GM12874 (cell line): ENCODE data around the gene HMX1.

Source experiments
- TF ChIP-seq, protein P1 (sequence below): IDR thresholded peaks from 2 replicates; pipeline ENCODE4 v1.5.1; 2011; ENCODE audit warnings: low read depth, mild to moderate bottlenecking, control low read depth, low read length, moderate library complexity; ENCODE audit not compliant: insufficient read depth

The HMX1 gene

DNA sequence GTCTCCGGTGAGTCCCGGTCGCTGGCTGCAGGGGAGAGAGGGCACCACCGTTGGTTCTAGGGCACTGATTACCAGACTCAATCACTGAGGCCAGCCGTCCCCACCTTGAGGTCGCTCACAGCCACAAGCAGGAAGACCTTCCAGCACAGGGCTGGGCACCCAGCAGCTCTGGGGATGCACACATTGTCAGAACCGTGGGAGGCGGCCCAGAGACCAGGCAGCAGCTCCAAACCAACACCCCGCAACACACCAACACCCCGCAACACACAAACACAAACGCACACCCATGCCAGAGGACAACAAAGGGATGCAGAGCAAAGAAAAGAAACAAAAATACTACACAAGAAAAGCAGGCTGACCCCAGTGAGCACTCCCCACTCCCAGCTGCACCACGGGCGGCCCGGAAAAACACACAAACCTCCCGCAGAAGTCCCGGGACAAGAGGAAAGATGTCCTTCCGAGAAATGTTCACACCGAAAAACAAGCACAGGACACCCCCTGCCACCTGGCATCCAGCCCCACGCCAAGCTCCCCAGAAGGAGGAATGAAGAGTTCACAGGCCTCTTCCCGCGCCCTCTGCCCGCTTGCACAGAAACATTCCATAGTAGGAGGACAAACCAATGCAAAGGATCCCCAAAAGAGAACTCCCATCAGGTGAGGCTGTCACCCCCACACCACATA, 3.2 kb downstream of the HMX1 start:
- TF ChIP-seq, protein P1, sequence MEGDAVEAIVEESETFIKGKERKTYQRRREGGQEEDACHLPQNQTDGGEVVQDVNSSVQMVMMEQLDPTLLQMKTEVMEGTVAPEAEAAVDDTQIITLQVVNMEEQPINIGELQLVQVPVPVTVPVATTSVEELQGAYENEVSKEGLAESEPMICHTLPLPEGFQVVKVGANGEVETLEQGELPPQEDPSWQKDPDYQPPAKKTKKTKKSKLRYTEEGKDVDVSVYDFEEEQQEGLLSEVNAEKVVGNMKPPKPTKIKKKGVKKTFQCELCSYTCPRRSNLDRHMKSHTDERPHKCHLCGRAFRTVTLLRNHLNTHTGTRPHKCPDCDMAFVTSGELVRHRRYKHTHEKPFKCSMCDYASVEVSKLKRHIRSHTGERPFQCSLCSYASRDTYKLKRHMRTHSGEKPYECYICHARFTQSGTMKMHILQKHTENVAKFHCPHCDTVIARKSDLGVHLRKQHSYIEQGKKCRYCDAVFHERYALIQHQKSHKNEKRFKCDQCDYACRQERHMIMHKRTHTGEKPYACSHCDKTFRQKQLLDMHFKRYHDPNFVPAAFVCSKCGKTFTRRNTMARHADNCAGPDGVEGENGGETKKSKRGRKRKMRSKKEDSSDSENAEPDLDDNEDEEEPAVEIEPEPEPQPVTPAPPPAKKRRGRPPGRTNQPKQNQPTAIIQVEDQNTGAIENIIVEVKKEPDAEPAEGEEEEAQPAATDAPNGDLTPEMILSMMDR, result no peak

DNA sequence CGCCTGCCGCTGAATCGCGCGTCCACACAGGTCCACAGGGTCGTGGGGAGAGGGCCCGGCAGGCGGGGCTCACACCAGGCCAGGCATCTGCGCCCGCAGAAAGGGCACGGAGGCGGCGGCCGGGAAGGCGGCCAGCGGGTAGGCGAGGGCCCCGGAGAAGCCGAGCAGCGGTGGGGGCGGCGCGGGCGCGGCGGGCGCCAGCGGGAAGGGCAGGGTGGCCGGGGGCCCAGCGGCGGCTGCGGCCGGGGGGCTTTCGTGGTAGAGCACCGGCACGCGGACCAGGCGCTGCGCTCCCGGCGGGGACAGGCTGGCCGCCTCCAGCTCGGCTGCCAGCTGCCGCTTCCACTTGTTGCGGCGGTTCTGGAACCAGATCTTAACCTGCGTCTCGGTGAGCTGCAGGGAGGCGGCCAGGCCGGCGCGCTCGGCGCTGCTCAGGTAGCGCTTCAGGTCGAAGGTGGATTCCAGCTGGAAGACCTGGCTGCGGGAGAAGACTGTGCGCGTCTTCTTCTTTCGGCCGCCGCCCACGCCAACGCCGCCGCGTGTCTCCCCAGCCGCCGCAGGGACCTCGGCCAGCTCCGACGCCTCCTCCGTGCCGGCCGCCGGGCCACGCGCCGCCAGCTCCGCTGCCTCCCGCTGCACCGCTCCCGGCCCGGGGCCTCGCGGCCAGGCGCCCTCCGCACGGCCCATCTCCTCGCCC, 3.9 kb downstream of the HMX1 start:
- TF ChIP-seq, protein P1, result no peak

DNA sequence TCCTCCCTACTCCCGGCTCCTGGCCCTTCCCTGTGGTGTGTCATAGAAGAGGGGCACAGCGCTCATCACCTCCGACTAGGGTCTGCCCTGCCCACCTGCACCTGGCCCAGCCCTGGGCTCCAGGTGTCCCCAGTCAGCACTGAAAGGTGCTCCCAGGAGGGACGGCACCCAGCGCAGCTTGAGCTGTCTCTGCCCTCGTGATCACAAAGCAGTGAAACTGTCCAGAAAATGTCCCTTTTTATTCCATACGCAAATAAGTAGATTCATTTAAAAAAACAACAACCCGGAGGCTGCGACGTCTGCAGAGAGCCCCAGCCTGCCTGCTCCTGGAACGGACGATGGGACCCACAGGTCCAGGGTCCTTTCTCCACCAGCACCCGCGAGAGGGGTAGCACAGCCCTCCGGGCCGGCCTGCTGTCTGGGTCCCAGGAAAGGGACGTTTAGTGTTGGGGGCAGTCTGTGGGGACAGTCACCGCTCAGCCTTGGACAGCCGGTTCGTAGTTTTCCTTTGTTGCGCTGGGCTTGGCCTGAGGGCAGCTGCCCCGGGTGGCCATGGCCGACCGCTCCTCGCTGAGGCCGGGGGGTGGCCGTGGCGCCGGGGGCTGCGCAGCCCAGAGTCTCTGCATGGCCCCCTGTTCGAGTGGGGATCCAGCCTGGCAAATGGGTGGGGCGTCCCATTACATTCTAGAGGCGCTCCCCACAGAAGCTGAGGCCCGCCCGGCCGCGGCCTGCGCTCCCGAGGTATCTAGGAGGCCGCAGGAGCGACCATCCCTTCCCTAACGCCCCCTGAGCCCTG, 4.6 kb downstream of the HMX1 start:
- TF ChIP-seq, protein P1, result no peak

DNA sequence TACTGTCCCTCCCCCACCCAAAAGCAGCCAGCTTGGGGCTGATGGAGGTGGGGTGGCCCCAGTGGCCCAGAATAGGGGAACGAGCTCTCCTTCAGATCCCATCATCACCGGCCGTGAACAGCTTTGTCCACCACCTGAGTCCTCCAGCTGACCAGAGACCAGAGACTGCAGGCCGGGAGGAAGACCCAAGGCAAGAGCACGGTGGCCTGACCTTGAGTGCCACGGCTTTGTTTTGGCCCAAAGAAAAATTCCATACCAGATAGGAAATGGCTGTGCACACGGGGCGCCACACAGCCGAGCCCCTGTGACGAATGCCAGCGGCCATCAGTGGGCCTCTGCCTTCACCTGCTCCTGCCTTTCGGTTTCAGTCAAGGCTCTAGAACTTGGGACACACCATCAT, 5.2 kb downstream of the HMX1 start:
- TF ChIP-seq, protein P1, result no peak

DNA sequence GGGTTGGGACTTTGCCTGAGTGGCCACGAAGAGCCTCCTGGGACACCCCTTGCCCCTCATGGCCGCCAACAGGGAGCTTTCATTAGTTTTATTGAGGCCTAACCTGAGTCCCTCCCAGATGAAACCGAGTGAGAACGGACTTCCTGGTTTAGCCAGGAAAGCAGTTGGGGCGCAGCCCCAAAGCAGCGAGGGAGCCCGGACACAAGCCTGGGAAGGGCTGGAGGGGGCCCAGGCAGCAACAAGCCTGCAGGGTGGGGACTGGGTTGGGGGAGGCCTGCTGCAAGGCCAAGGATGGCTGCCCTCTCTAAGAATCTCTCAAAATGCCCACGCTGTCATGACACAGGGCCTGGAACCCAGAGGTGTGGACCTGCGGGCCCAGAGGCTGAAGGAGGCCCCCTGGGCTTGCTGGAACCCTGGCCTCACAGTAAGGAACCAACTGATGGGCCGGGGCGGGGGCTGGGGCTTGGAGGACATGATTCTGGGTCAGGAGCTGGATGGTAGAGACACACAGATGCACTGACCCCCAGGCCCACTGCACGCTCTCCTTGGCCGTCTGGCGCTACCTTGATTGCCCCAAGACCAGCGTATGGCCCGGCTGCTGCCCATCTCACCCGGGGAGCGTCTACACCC, 5.8 kb downstream of the HMX1 start:
- TF ChIP-seq, protein P1, result no peak

DNA sequence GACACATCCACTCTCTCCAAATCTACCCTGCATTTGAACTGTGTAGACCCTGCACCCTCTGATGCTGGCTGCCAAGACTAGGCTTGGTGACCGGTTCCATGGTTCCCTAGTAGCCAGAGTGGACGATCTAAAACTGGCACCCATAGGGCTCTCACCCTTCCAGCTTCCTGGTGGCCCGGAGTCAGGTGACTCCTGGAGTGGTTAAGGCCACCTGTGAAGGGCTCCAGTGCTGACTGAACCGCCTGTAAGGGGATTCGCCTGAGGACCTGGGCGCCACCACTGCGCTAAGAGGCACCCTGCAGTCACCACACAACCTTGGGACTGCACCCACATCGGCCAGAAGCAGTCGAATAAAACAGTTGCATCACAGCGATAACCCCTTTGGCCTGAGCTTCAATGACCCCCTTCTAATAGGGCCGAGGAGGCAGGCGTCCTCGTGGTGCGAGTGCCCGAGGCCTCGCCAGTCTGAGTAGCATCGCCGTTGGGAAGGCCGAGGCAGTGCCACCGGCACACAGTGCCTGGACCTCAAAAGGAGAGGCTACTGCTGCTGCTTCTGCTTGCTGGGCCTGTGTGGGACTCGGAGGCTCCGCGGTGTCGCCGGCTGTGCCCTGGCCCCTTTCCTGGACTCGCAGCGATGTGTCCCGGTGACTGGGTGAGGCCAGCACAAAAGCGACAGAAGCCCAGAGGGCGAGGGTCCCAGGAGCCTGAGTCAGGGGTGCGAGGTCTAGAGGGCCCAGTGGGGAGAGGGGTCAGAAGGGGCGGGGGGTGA, 6.5 kb downstream of the HMX1 start:
- TF ChIP-seq, protein P1, result no peak
